DMS114 treated with DMSO at 0.1 percent for 48 hours (cell line): ENCODE measurements around the gene FBXO8.
"Not testable (repeated sequence)": the region's sequence is repeated elsewhere in the genome, so short reads cannot be mapped to it uniquely, and the experiment has no call there.

Experiments
- DNase-seq: peaks from one replicate; lab custom pipeline; 2025; ENCODE audit not compliant: unreplicated experiment; lab: John Stamatoyannopoulos, UW

The FBXO8 gene

GRCh38 chr4:174284487-174284886 is 1.0 kb upstream of the FBXO8 start:
- no peak for DNase-seq

- DNase-seq: peak; percentile 93
Observed at GRCh38 chr4:174282836-174283506, 496 bp downstream of the FBXO8 start.

GRCh38 chr4:174281901-174282300 is 1.6 kb downstream of the FBXO8 start:
- DNase-seq: no peak

- no peak for DNase-seq
Observed at GRCh38 chr4:174281182-174281737, 2.2 kb downstream of the FBXO8 start.

- DNase-seq: no peak
Observed at GRCh38 chr4:174279433-174280155, 3.9 kb downstream of the FBXO8 start.

GRCh38 chr4:174278467-174278866 is 5.0 kb downstream of the FBXO8 start:
- DNase-seq: no peak

GRCh38 chr4:174277433-174277832 is 6.0 kb downstream of the FBXO8 start:
- DNase-seq: no peak

GRCh38 chr4:174275101-174275500 is 8.4 kb downstream of the FBXO8 start:
- DNase-seq: no peak

GRCh38 chr4:174274436-174274835 is 9.0 kb downstream of the FBXO8 start:
- DNase-seq: no peak

- no peak for DNase-seq
Observed at GRCh38 chr4:174273930-174274329, 9.5 kb downstream of the FBXO8 start.

- DNase-seq: no peak
Observed at GRCh38 chr4:174266416-174266815, 17.1 kb downstream of the FBXO8 start.

- no peak for DNase-seq
Observed at GRCh38 chr4:174265916-174266315, 17.6 kb downstream of the FBXO8 start.

GRCh38 chr4:174263445-174263736 is 20.1 kb downstream of the FBXO8 start:
- no peak for DNase-seq

GRCh38 chr4:174262624-174263444 is 20.6 kb downstream of the FBXO8 start:
- no peak for DNase-seq

- DNase-seq: not testable (repeated sequence)
Observed at GRCh38 chr4:174261432-174261831, 22.0 kb downstream of the FBXO8 start.

- no peak for DNase-seq
Observed at GRCh38 chr4:174260099-174260498, 23.4 kb downstream of the FBXO8 start.

GRCh38 chr4:174259580-174259979 is 23.9 kb downstream of the FBXO8 start:
- no peak for DNase-seq

GRCh38 chr4:174256277-174256713 is 27.2 kb downstream of the FBXO8 start:
- no peak for DNase-seq

GRCh38 chr4:174255786-174256185 is 27.7 kb downstream of the FBXO8 start:
- no peak for DNase-seq

GRCh38 chr4:174255374-174255773 is 28.1 kb downstream of the FBXO8 start:
- no peak for DNase-seq

GRCh38 chr4:174254613-174255012 is 28.9 kb downstream of the FBXO8 start:
- no peak for DNase-seq

GRCh38 chr4:174252412-174252811 is 31.1 kb downstream of the FBXO8 start:
- DNase-seq: no peak
